ENCODE data around the gene ARL8B. TPM values are rescaled to one million over a fixed set of nuclear protein-coding genes. Genes with fewer than 3 reads are reported as not detected.

The ARL8B gene
- polyA plus RNA-seq, 1 donor (not counting 4 experiments of a cell fraction or from before 2014, with no cell fraction given) = 102 TPM

DNA sequence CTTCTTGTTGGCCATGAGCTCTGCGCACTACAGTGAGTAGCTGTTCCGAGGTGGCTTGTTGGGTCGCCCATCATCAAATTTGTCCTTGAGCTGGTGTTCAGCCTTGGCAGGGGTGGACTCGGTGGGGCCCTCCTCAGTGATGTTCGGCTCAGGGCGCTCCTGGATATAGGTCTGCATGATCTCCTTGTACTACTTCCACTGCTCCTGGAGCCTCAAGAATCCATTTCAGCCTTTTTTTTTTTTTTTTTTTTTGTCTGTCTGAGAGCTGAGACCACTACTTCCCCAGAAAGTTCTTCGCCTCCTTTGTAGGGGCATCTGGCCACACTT, 39.3 kb upstream of the ARL8B start:
- Histone ChIP-seq H3K4me1 (ENCODE audit: control insufficient read depth, extremely low read depth, insufficient read depth, low read length) (no peaks in the 10 kb centered on the region), H4K20me1 (ENCODE audit: control insufficient read depth, extremely low read depth, insufficient read depth, low read length) (no peaks in the 10 kb centered on the region), H3K4me2 (ENCODE audit: control insufficient read depth, extremely low read depth, insufficient read depth, low read depth, low read length) (no peak overlapping the region), H3K27ac (ENCODE audit: control insufficient read depth, insufficient read depth, low read length) (no peak overlapping the region), H3K79me2 (ENCODE audit: control insufficient read depth, insufficient read depth, low read length) (no peaks in the 10 kb centered on the region), H3K9me3 (ENCODE audit: control insufficient read depth, low read depth, low read length) (no peaks in the 10 kb centered on the region), H3K9ac (ENCODE audit: control insufficient read depth, extremely low read depth, insufficient read depth, low read length) (no peak overlapping the region), H2AFZ (ENCODE audit: control insufficient read depth, low read length) (no peak overlapping the region), H3K4me3 (ENCODE audit: control insufficient read depth in 2 of 3, extremely low read depth in 1 of 3, insufficient read depth in 2 of 3, low read depth in 1 of 3, low read length in 3 of 3) (no peak overlapping the region), H3K27me3 (ENCODE audit: control insufficient read depth, extremely low read depth, insufficient read depth, low read length) (no peaks in the 10 kb centered on the region), H3K9me1 (ENCODE audit: control insufficient read depth, extremely low read depth, insufficient read depth, low read length) (no peaks in the 10 kb centered on the region), H3K36me3 (ENCODE audit: control insufficient read depth in 2 of 2, extremely low read depth in 1 of 2, insufficient read depth in 2 of 2, low read length in 2 of 2) (no peaks in the 10 kb centered on the region)
- dilution Hi-C loops (cut with MboI; ENCODE audit: extremely low pct_ligation_motif_present, low sequenced_read_pairs) = no loop called here
- DNase-seq (ENCODE audit: low read depth, low spot score) (no peak), FAIRE-seq (no peak)
- TF ChIP-seq, protein P1, sequence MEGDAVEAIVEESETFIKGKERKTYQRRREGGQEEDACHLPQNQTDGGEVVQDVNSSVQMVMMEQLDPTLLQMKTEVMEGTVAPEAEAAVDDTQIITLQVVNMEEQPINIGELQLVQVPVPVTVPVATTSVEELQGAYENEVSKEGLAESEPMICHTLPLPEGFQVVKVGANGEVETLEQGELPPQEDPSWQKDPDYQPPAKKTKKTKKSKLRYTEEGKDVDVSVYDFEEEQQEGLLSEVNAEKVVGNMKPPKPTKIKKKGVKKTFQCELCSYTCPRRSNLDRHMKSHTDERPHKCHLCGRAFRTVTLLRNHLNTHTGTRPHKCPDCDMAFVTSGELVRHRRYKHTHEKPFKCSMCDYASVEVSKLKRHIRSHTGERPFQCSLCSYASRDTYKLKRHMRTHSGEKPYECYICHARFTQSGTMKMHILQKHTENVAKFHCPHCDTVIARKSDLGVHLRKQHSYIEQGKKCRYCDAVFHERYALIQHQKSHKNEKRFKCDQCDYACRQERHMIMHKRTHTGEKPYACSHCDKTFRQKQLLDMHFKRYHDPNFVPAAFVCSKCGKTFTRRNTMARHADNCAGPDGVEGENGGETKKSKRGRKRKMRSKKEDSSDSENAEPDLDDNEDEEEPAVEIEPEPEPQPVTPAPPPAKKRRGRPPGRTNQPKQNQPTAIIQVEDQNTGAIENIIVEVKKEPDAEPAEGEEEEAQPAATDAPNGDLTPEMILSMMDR (optimal IDR thresholded peaks at IDR 0.05 in 1 of 3, IDR thresholded peaks at IDR 0.05 in 1 of 3, conservative IDR thresholded peaks at IDR 0.05 in 1 of 3; ENCODE audit: extremely low read depth in 1 of 3, insufficient read depth in 2 of 3, low read length in 3 of 3) = no peak
- no peak for TF ChIP-seq EZH2 (IDR thresholded peaks at IDR 0.05; ENCODE audit: low read length)

DNA sequence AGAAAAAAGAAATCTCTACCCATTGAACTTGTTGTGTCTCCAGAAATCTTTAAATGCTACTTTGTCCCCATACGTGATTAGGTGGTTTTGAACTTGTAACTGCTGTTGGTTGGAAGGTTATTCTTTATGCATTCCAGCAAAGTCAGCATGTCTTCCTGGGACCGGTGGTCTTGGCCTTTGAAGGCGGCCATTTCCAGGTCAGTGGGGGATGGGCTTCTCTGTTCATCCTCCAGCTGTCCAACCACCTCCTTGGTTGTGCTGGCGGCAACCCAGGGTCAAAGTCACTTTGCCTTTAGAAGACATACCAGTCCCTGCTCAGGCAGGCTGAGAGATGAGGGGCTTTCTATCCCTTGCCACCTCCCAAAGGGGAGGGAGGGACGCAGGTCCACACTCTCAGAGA, 37.9 kb upstream of the ARL8B start:
- H3K4me2 ChIP-seq (ENCODE audit: control insufficient read depth, extremely low read depth, insufficient read depth, low read depth, low read length) = no peak overlapping the region
- dilution Hi-C loops (cut with MboI; ENCODE audit: extremely low pct_ligation_motif_present, low sequenced_read_pairs) = no loop called here
- DNase-seq (ENCODE audit: low read depth, low spot score) (no peak), FAIRE-seq (no peak)
- no peak overlapping the region for H2AFZ ChIP-seq (ENCODE audit: control insufficient read depth, low read length)
- H3K27ac ChIP-seq (ENCODE audit: control insufficient read depth, insufficient read depth, low read length) = no peak overlapping the region
- TF ChIP-seq EZH2 (IDR thresholded peaks at IDR 0.05; ENCODE audit: low read length) = no peak
- TF ChIP-seq, protein P1 (optimal IDR thresholded peaks at IDR 0.05 in 1 of 3, IDR thresholded peaks at IDR 0.05 in 1 of 3, conservative IDR thresholded peaks at IDR 0.05 in 1 of 3; ENCODE audit: extremely low read depth in 1 of 3, insufficient read depth in 2 of 3, low read length in 3 of 3) = no peak
- no peak overlapping the region for H3K4me3 ChIP-seq (ENCODE audit: control insufficient read depth in 2 of 3, extremely low read depth in 1 of 3, insufficient read depth in 2 of 3, low read depth in 1 of 3, low read length in 3 of 3)
- H4K20me1 ChIP-seq (ENCODE audit: control insufficient read depth, extremely low read depth, insufficient read depth, low read length) = no peaks in the 10 kb centered on the region
- H3K36me3 ChIP-seq (ENCODE audit: control insufficient read depth in 2 of 2, extremely low read depth in 1 of 2, insufficient read depth in 2 of 2, low read length in 2 of 2) = no peaks in the 10 kb centered on the region
- H3K9me3 ChIP-seq (ENCODE audit: control insufficient read depth, low read depth, low read length) = no peaks in the 10 kb centered on the region
- H3K79me2 ChIP-seq (ENCODE audit: control insufficient read depth, insufficient read depth, low read length) = no peaks in the 10 kb centered on the region
- H3K27me3 ChIP-seq (ENCODE audit: control insufficient read depth, extremely low read depth, insufficient read depth, low read length) = no peaks in the 10 kb centered on the region
- no peaks in the 10 kb centered on the region for H3K9me1 ChIP-seq (ENCODE audit: control insufficient read depth, extremely low read depth, insufficient read depth, low read length)
- H3K9ac ChIP-seq (ENCODE audit: control insufficient read depth, extremely low read depth, insufficient read depth, low read length) = no peak overlapping the region
- H3K4me1 ChIP-seq (ENCODE audit: control insufficient read depth, extremely low read depth, insufficient read depth, low read length) = no peaks in the 10 kb centered on the region

All from keratinocyte (primary cell).